ENCODE measurements around the gene TASL.

Gene TASL

DNA sequence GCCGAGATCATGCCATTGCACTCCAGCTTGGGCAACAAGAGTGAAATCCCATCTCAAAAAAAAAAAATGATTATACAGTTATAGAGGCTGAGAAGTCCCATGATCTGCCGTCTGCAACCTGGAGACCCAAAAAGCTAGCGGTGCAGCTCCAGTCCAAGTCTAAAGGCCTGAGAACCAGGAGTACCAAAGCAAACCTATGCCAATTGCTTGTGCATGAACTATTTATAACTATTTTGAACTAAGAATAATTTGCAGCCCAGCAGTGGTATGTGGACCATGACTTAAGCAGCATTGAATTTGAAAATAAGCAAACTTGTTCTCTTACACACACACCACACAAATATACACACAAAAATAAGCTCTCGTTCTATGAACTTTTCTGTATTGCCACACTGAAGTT lies 51.8 kb downstream of the TASL start (continued):
- TF ChIP-seq ZNF558 (tag by site-specific recombination; IDR thresholded peaks at IDR 0.05) = no peak
- no peak for TF ChIP-seq ZXDB (tag by site-specific recombination; IDR thresholded peaks at IDR 0.05)
- TF ChIP-seq, protein P1, sequence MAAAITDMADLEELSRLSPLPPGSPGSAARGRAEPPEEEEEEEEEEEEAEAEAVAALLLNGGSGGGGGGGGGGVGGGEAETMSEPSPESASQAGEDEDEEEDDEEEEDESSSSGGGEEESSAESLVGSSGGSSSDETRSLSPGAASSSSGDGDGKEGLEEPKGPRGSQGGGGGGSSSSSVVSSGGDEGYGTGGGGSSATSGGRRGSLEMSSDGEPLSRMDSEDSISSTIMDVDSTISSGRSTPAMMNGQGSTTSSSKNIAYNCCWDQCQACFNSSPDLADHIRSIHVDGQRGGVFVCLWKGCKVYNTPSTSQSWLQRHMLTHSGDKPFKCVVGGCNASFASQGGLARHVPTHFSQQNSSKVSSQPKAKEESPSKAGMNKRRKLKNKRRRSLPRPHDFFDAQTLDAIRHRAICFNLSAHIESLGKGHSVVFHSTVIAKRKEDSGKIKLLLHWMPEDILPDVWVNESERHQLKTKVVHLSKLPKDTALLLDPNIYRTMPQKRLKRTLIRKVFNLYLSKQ (tag by site-specific recombination; IDR thresholded peaks at IDR 0.05; ENCODE audit: borderline replicate concordance) = no peak
- TF ChIP-seq, protein P2, sequence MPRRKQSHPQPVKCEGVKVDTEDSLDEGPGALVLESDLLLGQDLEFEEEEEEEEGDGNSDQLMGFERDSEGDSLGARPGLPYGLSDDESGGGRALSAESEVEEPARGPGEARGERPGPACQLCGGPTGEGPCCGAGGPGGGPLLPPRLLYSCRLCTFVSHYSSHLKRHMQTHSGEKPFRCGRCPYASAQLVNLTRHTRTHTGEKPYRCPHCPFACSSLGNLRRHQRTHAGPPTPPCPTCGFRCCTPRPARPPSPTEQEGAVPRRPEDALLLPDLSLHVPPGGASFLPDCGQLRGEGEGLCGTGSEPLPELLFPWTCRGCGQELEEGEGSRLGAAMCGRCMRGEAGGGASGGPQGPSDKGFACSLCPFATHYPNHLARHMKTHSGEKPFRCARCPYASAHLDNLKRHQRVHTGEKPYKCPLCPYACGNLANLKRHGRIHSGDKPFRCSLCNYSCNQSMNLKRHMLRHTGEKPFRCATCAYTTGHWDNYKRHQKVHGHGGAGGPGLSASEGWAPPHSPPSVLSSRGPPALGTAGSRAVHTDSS (tag by site-specific recombination; IDR thresholded peaks at IDR 0.05) = no peak
- no peak for TF ChIP-seq ZNF585B (tag by site-specific recombination; IDR thresholded peaks at IDR 0.05)
- TF ChIP-seq ZNF514 (tag by site-specific recombination; IDR thresholded peaks at IDR 0.05) = no peak

DNA sequence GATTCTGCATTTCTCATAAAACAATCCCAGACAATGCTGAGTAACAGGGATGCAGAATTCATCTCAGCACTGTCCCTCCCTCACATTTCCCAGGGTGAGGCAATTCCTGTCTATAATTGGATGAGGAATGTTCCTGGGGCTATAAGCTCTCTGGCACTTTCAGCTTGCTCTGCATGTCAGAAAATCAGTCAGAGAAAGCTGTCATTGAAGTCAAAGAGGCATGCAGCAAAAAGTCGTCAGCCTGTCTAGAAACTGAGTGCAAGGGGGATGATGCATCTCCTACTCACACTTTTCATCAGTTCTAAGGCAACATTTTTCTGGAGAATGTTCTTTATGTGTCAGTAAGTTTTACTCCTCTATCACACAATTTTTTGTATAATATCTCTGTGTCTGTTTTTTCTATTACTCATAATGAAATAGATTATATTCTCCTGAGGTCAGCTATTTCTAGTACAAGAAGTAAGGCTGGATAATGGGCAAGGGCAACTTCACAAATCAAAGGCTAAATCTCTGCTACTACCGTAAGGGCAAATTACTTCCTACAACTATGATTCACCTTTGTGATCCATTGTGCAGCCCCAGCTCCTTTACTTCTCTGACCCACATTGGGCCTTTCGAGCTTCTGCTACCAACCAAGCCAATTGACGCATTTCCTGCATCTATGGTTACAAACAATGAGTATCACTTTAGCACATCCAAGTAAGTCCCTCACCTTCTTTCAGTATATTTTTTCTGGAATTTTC lies 56.0 kb downstream of the TASL start:
- H3K4me3 ChIP-seq (ENCODE audit: low read depth, low read length) = no peak overlapping the region
- POLR2A ChIA-PET = no interaction called here
- no peaks in the 10 kb centered on the region for H3K4me1 ChIP-seq (ENCODE audit: control insufficient read depth, insufficient read depth, low read length)
- H3K27ac ChIP-seq (ENCODE audit: extremely low read depth, low read depth, low read length) = no peak overlapping the region
- H3K9me3 ChIP-seq (ENCODE audit: control insufficient read depth, insufficient read depth, low read depth, low read length) = no peaks in the 10 kb centered on the region
- no peaks in the 10 kb centered on the region for H3K36me3 ChIP-seq (ENCODE audit: control insufficient read depth in 2 of 2, insufficient read depth in 1 of 2, low read length in 2 of 2)
- CTCF ChIA-PET = no interaction called here
- TF ChIP-seq ZNF48 (tag by site-specific recombination; IDR thresholded peaks at IDR 0.05) (no peak), HOXD13 (CRISPR knock-in tag; IDR thresholded peaks at IDR 0.05; ENCODE audit: borderline replicate concordance) (no peak), ZNF555 (tag by site-specific recombination; conservative IDR thresholded peaks at IDR 0.05) (no peak), ZNF112 (tag by site-specific recombination; IDR thresholded peaks at IDR 0.05) (no peak), ZNF311 (tag by site-specific recombination; IDR thresholded peaks at IDR 0.05; ENCODE audit: borderline replicate concordance) (no peak), HOXC10 (CRISPR knock-in tag; IDR thresholded peaks at IDR 0.05) (no peak), ZNF670 (tag by site-specific recombination; IDR thresholded peaks at IDR 0.05; ENCODE audit: low read depth) (no peak), ZBTB7A (tag by site-specific recombination; IDR thresholded peaks at IDR 0.05; ENCODE audit: low read depth) (no peak), TCF7L2 (IDR thresholded peaks at IDR 0.05; ENCODE audit: borderline replicate concordance, low read depth, low read length) (no peak), KLF10 (tag by site-specific recombination; IDR thresholded peaks at IDR 0.05) (no peak), ZNF155 (tag by site-specific recombination; IDR thresholded peaks at IDR 0.05) (no peak), MZF1 (tag by site-specific recombination; IDR thresholded peaks at IDR 0.05; ENCODE audit: borderline replicate concordance) (no peak), ZNF404 (tag by site-specific recombination; IDR thresholded peaks at IDR 0.05) (no peak)
- TF ChIP-seq, protein P3, sequence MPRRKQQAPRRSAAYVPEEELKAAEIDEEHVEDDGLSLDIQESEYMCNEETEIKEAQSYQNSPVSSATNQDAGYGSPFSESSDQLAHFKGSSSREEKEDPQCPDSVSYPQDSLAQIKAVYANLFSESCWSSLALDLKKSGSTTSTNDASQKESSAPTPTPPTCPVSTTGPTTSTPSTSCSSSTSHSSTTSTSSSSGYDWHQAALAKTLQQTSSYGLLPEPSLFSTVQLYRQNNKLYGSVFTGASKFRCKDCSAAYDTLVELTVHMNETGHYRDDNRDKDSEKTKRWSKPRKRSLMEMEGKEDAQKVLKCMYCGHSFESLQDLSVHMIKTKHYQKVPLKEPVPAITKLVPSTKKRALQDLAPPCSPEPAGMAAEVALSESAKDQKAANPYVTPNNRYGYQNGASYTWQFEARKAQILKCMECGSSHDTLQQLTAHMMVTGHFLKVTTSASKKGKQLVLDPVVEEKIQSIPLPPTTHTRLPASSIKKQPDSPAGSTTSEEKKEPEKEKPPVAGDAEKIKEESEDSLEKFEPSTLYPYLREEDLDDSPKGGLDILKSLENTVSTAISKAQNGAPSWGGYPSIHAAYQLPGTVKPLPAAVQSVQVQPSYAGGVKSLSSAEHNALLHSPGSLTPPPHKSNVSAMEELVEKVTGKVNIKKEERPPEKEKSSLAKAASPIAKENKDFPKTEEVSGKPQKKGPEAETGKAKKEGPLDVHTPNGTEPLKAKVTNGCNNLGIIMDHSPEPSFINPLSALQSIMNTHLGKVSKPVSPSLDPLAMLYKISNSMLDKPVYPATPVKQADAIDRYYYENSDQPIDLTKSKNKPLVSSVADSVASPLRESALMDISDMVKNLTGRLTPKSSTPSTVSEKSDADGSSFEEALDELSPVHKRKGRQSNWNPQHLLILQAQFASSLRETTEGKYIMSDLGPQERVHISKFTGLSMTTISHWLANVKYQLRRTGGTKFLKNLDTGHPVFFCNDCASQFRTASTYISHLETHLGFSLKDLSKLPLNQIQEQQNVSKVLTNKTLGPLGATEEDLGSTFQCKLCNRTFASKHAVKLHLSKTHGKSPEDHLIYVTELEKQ (tag by site-specific recombination; IDR thresholded peaks at IDR 0.05; ENCODE audit: borderline replicate concordance) = no peak
- TF ChIP-seq, protein P4, sequence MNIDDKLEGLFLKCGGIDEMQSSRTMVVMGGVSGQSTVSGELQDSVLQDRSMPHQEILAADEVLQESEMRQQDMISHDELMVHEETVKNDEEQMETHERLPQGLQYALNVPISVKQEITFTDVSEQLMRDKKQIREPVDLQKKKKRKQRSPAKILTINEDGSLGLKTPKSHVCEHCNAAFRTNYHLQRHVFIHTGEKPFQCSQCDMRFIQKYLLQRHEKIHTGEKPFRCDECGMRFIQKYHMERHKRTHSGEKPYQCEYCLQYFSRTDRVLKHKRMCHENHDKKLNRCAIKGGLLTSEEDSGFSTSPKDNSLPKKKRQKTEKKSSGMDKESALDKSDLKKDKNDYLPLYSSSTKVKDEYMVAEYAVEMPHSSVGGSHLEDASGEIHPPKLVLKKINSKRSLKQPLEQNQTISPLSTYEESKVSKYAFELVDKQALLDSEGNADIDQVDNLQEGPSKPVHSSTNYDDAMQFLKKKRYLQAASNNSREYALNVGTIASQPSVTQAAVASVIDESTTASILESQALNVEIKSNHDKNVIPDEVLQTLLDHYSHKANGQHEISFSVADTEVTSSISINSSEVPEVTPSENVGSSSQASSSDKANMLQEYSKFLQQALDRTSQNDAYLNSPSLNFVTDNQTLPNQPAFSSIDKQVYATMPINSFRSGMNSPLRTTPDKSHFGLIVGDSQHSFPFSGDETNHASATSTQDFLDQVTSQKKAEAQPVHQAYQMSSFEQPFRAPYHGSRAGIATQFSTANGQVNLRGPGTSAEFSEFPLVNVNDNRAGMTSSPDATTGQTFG (tag by site-specific recombination; IDR thresholded peaks at IDR 0.05; ENCODE audit: borderline replicate concordance) = no peak
- TF ChIP-seq, protein P5, sequence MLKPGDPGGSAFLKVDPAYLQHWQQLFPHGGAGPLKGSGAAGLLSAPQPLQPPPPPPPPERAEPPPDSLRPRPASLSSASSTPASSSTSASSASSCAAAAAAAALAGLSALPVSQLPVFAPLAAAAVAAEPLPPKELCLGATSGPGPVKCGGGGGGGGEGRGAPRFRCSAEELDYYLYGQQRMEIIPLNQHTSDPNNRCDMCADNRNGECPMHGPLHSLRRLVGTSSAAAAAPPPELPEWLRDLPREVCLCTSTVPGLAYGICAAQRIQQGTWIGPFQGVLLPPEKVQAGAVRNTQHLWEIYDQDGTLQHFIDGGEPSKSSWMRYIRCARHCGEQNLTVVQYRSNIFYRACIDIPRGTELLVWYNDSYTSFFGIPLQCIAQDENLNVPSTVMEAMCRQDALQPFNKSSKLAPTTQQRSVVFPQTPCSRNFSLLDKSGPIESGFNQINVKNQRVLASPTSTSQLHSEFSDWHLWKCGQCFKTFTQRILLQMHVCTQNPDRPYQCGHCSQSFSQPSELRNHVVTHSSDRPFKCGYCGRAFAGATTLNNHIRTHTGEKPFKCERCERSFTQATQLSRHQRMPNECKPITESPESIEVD (tag by site-specific recombination; IDR thresholded peaks at IDR 0.05) = no peak
- TF ChIP-seq, protein P6, sequence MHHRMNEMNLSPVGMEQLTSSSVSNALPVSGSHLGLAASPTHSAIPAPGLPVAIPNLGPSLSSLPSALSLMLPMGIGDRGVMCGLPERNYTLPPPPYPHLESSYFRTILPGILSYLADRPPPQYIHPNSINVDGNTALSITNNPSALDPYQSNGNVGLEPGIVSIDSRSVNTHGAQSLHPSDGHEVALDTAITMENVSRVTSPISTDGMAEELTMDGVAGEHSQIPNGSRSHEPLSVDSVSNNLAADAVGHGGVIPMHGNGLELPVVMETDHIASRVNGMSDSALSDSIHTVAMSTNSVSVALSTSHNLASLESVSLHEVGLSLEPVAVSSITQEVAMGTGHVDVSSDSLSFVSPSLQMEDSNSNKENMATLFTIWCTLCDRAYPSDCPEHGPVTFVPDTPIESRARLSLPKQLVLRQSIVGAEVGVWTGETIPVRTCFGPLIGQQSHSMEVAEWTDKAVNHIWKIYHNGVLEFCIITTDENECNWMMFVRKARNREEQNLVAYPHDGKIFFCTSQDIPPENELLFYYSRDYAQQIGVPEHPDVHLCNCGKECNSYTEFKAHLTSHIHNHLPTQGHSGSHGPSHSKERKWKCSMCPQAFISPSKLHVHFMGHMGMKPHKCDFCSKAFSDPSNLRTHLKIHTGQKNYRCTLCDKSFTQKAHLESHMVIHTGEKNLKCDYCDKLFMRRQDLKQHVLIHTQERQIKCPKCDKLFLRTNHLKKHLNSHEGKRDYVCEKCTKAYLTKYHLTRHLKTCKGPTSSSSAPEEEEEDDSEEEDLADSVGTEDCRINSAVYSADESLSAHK (tag by site-specific recombination; IDR thresholded peaks at IDR 0.05) = no peak

Data from HEK293 (cell line).